ENCODE results near the gene TAF6. TPM values are rescaled to one million over a fixed set of nuclear protein-coding genes. Genes with fewer than 3 reads are reported as not detected.
A peak's percentile ranks its signal among the peaks of the same experiment; 100 is the strongest.
"Not testable (repeated sequence)": the region's sequence is repeated elsewhere in the genome, so short reads cannot be mapped to it uniquely, and the experiment has no call there.

Gene TAF6
- total RNA-seq, 2 donors from 2014 or later, result 46.3 to 69.1 TPM

DNA sequence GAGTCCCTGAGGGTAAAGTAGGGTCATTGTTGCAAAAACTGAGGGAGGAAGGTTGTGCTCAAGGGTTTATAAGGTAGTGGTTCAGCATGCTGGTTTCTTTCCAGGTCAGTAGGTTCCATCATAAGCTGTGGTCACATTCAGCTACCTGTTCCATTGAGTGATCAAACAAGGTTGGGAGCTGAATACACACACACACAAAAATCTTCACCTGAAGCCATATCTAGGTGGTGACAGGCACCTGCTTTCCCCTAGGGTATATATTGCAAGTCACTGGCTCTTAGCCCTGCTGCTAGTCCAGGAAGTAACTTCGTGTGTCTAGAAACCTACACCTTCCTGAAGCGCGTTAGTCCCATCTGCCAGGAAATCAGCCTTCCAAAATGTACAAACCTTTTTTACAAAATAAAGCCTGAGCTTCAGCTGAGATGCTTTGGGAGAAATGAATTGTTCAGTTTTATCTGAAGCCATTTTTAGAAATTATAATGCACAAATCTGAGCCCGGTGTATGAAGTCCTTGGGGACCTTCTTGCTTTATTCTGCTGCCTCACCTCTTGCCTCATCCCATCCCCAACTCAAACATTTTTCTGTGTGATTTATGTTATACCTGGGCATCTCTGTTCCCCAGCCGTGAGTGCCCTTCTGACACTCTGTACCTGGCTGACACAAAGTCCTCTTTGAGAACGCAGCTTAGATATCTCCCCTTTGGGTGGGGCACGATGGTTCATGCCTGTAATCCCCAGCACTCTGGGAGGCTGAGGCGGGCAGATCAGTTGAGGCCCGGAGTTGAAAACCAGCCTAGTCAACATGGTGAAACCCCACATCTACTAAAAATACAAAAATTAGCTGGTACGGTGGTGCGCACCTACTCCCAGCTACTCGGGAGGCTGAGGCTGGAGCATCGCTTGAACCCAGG, 18.9 kb upstream of the TAF6 start:
- Mint-ChIP-seq H3K27ac (no peak overlapping the region), H3K4me3 (no peak overlapping the region), H3K4me1 (ENCODE audit: low read depth in 2 of 2) (peaks cover 9 to 13% of the 10 kb centered on the region in 2 donors), H3K27me3 (peaks cover 0 to 6% of the 10 kb centered on the region in 2 donors), H3K36me3 (no peaks in the 10 kb centered on the region), H3K9me3 (no peaks in the 10 kb centered on the region)
- DNase-seq (ENCODE audit: low spot score) (no peak), ATAC-seq (no peak)

DNA sequence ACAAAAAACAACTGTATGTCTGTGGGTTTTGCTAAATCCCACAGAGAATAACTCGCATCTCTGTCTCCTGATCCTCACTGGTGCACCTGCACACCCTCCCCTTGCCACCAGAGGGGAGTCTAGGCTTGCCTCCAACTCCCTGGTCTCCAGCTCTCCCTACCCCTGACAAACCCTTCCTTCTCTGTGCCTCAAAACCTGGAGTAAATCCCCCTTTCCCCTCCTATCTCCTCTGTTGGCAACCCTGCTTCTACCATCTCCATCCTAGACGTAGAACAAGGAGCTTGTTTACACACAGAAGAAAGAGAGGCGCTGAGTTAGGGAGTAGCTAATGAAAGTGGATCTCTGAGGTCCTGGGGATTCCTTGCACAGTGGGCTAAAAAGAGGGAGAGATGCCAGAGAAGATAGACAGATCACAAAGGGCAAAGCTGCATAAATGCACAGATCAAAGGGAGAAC, 13.6 kb upstream of the TAF6 start:
- ATAC-seq (peak; percentile 78 to 84), DNase-seq (ENCODE audit: low spot score) (no peak)
- Mint-ChIP-seq H3K4me1 (ENCODE audit: low read depth in 2 of 2) (peaks cover 12 to 15% of the 10 kb centered on the region in 2 donors), H3K27ac (peak overlapping the region in 1 of 2 donors; percentile 39), H3K27me3 (peaks cover 0 to 3% of the 10 kb centered on the region in 2 donors), H3K4me3 (no peak overlapping the region), H3K36me3 (no peaks in the 10 kb centered on the region), H3K9me3 (no peaks in the 10 kb centered on the region)

DNA sequence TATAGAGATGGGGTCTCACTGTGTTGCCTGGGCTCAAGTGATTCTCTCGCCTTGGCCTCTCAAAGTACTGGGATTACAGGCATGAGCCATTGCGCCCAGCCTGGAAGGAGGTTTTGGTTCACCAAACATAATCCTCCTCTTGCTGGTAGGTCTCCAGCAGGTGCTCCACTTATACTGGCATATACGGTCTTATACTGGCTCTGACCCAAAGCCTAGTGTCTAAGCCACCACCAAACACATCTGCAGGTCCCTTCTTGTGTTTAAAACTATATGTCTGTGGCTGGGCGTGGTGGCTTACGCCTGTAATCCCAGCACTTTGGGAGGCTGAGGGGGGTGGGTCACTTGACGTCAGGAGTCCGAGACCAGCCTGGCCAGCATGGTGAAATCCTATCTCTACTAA, 13.0 kb upstream of the TAF6 start:
- no peak overlapping the region for H3K4me3 Mint-ChIP-seq

DNA sequence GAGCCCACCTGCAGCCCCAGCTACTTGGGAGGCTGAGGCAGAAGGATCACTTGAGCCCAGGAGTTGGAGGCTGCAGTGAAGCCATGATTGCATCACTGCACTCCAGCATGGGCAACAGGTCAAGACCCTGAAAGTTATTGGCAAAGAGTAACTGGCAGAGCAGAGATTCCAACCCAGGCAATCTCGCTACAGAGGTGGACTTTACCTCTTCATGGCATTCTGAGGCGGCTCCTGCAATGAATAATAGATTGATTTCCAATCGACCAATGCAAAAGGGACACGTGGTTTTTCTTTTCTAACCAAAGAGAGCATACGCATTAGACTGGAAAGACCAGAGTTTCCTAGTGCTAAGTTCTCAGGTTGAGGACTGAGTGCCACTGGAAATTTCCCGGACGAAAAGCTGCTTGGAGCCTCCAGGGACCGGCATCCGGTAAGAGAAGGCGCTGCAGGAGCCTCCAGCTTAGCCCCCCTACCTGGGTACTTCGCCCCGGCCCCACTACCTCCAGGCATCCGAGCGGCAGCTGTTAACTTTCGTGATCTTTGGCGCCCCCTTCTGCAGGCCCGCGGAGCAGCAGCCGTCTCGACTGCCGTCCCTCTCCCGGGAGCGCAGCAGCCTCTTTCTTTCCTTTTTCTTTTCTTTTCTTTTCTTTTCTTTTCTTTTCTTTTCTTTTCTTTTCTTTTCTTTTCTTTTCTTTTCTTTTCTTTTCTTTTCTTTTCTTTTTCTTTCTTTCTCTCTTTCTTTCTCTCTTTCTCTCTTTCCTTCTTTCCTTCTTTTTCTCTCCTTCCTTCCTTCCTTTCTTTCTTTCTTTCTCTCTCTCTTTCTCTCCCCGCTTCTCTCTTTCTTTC, 11.7 kb upstream of the TAF6 start:
- Mint-ChIP-seq H3K4me3 (peak overlapping the region; percentile 60), H3K36me3 (no peaks in the 10 kb centered on the region), H3K4me1 (ENCODE audit: low read depth in 2 of 2) (peaks cover 16 to 20% of the 10 kb centered on the region in 2 donors), H3K9me3 (no peaks in the 10 kb centered on the region), H3K27ac (no peak overlapping the region), H3K27me3 (peaks cover 0 to 3% of the 10 kb centered on the region in 2 donors)
- ATAC-seq, result peak in 1 of 2 donors; percentile 53
- DNase-seq (ENCODE audit: low spot score), result peak; percentile 84

More for the DNA sequence above, 13.0 kb upstream of the TAF6 start:
- Mint-ChIP-seq H3K36me3 (no peaks in the 10 kb centered on the region), H3K9me3 (no peaks in the 10 kb centered on the region), H3K27me3 (peaks cover 0 to 3% of the 10 kb centered on the region in 2 donors), H3K27ac (peak overlapping the region in 1 of 2 donors; percentile 39), H3K4me1 (ENCODE audit: low read depth in 2 of 2) (peaks cover 12 to 15% of the 10 kb centered on the region in 2 donors)
- DNase-seq (ENCODE audit: low spot score), result no peak
- ATAC-seq, result no peak

DNA sequence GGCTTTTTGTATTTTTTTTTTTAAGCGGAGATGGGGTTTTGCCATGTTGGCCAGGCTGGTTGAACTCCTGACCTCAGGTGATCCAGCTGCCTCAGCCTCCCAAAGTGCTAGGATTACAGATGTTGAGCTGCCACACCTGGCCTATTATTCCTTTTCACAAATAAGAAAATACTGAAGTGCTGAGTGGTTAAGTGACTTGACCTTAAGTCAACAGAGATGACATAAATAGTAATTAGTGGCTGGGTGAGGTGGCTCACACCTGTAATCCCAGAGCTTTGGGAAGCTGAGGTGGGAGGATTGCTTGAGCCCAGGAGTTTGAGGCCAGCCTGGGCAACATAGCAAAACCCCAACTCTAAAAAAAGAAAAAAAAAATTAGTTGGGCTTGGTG, 11.1 kb upstream of the TAF6 start:
- H3K9me3 Mint-ChIP-seq; H3K27me3 Mint-ChIP-seq; H3K36me3 Mint-ChIP-seq; H3K27ac Mint-ChIP-seq; DNase-seq (ENCODE audit: low spot score); H3K4me3 Mint-ChIP-seq; ATAC-seq: not testable (repeated sequence)
- peaks cover 20 to 22% of the 10 kb centered on the region in 2 donors for H3K4me1 Mint-ChIP-seq (ENCODE audit: low read depth in 2 of 2)

DNA sequence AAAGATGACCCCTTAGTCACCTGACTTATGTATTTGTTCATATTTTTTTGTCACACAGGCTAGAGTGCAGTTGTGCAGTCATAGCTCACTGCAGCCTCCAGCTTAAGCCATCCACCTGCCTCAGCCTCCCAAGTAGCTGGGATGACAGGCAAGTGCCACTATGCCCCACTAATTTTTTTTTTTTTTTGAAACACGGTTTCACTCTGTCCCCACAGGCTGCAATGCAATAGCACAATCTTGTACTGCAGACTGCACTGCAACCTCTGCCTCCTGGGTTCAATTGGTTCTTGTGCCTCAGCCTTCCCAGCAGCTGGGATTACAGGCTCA, 9.4 kb upstream of the TAF6 start:
- ATAC-seq (no peak), DNase-seq (ENCODE audit: low spot score) (no peak)
- peaks cover 25 to 31% of the 10 kb centered on the region in 2 donors for H3K4me1 Mint-ChIP-seq (ENCODE audit: low read depth in 2 of 2)
- H3K4me3 Mint-ChIP-seq, result peak overlapping the region; percentile 62
- H3K27ac Mint-ChIP-seq, result no peak overlapping the region
- no peaks in the 10 kb centered on the region for H3K27me3 Mint-ChIP-seq
- no peaks in the 10 kb centered on the region for H3K9me3 Mint-ChIP-seq
- H3K36me3 Mint-ChIP-seq, result no peaks in the 10 kb centered on the region

DNA sequence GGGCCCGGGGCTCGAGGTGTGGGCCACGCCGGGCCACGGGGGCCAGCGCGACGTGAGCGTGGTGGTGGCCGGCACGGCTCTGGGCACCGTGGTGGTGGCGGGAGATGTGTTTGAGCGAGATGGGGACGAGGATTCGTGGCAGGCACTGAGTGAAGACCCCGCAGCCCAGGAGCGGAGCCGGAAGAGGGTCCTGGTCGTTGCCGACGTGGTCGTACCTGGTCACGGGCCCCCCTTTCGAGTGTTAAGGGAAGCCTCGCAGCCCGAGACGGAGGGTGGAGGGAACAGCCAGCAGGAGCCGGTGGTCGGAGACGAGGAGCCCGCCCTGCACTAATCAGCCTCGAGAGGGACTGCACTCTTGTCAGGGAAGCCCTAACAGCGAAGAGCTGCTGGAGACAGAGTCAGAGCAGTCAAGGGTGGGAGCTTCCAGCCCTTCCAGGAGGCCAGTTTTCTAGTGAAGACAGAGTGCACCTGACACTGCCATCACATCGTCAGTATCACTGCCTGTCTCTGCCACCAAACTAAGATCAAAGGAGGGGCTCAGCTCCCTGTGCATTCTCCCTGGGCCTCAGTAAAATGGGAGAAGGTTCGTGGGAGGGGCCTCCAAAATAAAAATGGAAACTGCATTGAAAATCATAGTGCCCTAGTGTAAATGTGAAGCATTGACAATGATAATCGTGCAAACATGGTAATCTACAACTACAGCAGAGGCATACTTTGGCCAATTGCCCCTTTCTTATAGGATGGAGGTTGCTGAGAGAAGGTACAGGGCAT, 8.9 kb upstream of the TAF6 start:
- peaks cover 25 to 31% of the 10 kb centered on the region in 2 donors for H3K4me1 Mint-ChIP-seq (ENCODE audit: low read depth in 2 of 2)
- no peaks in the 10 kb centered on the region for H3K9me3 Mint-ChIP-seq
- no peak overlapping the region for H3K27ac Mint-ChIP-seq
- H3K27me3 Mint-ChIP-seq, result no peaks in the 10 kb centered on the region
- H3K4me3 Mint-ChIP-seq, result peak overlapping the region; percentile 62
- ATAC-seq (no peak), DNase-seq (ENCODE audit: low spot score) (no peak)
- no peaks in the 10 kb centered on the region for H3K36me3 Mint-ChIP-seq

DNA sequence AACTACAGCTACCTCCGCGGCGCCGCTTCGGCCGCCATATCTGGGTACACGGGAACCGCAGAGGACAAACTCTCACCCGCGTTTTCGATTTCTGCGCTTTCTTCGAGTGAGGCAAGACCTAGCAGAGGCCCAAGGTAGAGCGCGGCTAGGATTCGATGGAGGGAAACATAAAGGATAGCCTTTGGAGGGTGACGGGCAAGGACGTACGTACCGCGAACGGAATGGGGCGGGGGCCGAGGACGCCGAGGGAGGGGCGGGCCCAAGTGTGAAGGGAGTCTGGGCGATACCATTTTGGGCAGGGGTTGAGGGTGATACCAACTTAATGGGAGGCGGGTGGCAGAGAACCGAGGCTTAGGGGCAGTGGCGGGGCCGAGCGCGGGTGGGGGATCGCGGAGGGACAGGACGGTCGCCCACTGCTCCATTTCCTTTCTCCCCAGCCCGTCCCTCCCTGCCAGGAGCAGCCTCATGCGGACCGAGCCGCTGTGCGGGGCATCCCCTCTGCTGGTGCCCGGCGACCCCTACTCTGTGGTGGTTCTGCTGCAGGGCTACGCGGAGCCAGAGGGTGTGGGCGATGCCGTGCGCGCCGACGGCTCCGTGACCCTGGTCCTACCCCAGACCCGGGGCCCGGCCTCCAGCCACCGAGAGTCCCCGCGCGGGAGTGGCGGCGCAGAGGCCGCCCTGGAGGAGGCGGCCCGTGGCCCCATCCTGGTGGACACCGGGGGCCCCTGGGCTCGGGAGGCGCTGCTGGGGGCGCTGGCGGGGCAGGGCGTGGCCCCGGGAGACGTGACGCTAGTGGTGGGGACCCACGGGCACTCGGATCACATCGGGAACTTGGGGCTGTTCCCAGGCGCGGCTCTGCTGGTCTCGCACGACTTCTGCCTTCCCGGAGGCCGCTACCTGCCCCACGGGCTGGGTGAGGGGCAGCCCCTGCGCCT, 8.0 kb upstream of the TAF6 start, which contains the start of gene MBLAC1:
MBLAC1 (plus strand) TSS at position 37 of the 935 bp plus-strand sequence; CDS start at position 466, 429 bp downstream.
- no peaks in the 10 kb centered on the region for H3K9me3 Mint-ChIP-seq
- H3K27me3 Mint-ChIP-seq, result no peaks in the 10 kb centered on the region
- H3K36me3 Mint-ChIP-seq, result no peaks in the 10 kb centered on the region
- peak within 1 kb of the TSS; percentile 94 to 97 for H3K27ac Mint-ChIP-seq
- peak; percentile 89 for DNase-seq (ENCODE audit: low spot score)
- peak within 1 kb of the TSS; percentile 96 for H3K4me3 Mint-ChIP-seq
- peak; percentile 92 for ATAC-seq
- H3K4me1 Mint-ChIP-seq (ENCODE audit: low read depth in 2 of 2), result peaks cover 21 to 31% of the 10 kb centered on the region in 2 donors

DNA sequence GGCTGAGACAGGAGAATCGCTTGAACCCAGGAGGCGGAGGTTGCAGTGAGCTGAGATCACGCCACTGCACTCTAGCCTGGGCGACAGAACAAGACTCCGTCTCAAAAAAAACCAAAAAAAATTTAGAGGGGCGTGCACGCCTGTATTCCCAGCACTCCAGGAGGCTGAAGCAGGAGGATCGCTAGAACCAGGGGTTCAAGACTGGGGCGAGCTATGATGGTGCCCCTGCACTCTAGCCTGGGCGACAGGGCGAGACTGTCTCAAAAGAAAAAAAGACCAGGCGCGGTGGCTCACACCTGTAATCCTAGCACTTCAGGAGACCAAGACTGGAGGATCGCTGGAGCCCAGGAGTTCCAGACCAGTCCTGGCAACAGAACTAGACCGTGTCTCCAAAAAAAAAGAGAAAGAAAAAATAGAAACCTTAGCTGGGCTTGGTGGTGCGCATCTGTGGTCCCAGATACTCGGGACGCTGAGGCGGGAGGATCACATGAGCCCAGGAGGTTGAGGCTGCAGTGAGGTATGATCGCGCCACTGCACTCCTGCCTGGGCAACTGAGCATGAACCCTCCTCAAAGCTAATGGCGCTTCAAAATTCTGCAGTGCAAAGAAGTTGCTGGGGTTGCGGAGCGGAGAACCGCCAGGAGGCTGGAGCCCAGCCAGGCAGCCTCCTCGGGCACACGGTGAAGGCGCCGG, 7.2 kb upstream of the TAF6 start:
- peaks cover 17 to 27% of the 10 kb centered on the region in 2 donors for H3K4me1 Mint-ChIP-seq (ENCODE audit: low read depth in 2 of 2)
- peak overlapping the region; percentile 94 to 97 for H3K27ac Mint-ChIP-seq
- no peaks in the 10 kb centered on the region for H3K27me3 Mint-ChIP-seq
- ATAC-seq, result no peak
- DNase-seq (ENCODE audit: low spot score), result no peak
- peak overlapping the region; percentile 96 for H3K4me3 Mint-ChIP-seq
- H3K36me3 Mint-ChIP-seq, result no peaks in the 10 kb centered on the region
- no peaks in the 10 kb centered on the region for H3K9me3 Mint-ChIP-seq

DNA sequence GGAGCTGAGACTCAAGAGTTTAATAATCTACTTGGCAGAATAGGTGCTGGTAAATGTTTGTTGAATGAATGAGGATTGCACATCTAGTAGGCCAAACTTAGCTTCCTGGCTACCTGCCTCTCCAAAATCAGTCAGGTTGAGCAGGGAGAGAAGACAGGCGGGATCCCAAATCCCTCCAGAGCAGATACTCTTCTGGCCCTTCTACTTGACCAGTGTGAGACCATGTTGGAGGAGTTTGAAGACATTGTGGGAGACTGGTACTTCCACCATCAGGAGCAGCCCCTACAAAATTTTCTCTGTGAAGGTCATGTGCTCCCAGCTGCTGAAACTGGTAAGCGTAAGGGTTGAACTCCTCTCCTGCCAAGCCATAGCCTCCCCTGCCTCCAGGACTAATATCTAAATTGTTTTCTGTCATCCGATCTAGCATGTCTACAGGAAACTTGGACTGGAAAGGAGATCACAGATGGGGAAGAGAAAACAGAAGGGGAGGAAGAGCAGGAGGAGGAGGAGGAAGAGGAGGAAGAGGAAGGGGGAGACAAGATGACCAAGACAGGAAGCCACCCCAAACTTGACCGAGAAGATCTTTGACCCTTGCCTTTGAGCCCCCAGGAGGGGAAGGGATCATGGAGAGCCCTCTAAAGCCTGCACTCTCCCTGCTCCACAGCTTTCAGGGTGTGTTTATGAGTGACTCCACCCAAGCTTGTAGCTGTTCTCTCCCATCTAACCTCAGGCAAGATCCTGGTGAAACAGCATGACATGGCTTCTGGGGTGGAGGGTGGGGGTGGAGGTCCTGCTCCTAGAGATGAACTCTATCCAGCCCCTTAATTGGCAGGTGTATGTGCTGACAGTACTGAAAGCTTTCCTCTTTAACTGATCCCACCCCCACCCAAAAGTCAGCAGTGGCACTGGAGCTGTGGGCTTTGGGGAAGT, 5.4 kb upstream of the TAF6 start:
- Mint-ChIP-seq H3K4me1 (ENCODE audit: low read depth in 2 of 2) (peaks cover 22 to 35% of the 10 kb centered on the region in 2 donors), H3K9me3 (no peaks in the 10 kb centered on the region), H3K36me3 (no peaks in the 10 kb centered on the region), H3K27ac (peak overlapping the region; percentile 37 to 94), H3K27me3 (no peaks in the 10 kb centered on the region), H3K4me3 (no peak overlapping the region)
- ATAC-seq, result no peak
- DNase-seq (ENCODE audit: low spot score), result no peak

DNA sequence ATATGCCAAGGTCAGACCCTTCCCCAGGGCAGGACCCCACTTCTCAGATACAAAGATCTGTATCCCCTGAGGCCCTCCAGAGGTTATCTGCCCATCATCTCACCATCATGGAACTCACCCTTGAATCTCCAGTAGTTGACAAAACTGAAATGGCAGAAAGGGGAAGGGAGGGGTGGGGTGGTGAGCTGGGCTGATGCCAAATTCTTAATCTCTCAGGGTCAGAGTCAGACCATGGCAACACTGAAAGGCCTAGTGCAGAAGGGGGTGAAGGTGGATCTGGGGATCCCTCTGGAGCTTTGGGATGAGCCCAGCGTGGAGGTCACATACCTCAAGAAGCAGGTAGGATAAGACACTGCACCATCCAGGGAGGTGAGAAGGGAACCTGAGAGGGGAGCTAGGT, 3.4 kb upstream of the TAF6 start:
- DNase-seq (ENCODE audit: low spot score), result no peak
- H3K4me1 Mint-ChIP-seq (ENCODE audit: low read depth in 2 of 2), result peaks cover 29 to 41% of the 10 kb centered on the region in 2 donors
- H3K27ac Mint-ChIP-seq, result no peak overlapping the region
- no peaks in the 10 kb centered on the region for H3K27me3 Mint-ChIP-seq
- ATAC-seq, result no peak
- H3K36me3 Mint-ChIP-seq, result no peaks in the 10 kb centered on the region
- H3K4me3 Mint-ChIP-seq, result no peak overlapping the region
- no peaks in the 10 kb centered on the region for H3K9me3 Mint-ChIP-seq

Data from natural killer cell treated with Interleukin-12 subunit alpha and Interleukin-12 subunit beta and Interleukin-15 and Interleukin-18, amount 100 ng/mL, for 72 hours (primary cell).